ENCODE data around the gene RBM5. TPM values are rescaled to one million over a fixed set of nuclear protein-coding genes. Genes with fewer than 3 reads are reported as not detected.

RBM5 gene
- total RNA-seq, 2 donors from 2014 or later = 139 to 308 TPM

DNA sequence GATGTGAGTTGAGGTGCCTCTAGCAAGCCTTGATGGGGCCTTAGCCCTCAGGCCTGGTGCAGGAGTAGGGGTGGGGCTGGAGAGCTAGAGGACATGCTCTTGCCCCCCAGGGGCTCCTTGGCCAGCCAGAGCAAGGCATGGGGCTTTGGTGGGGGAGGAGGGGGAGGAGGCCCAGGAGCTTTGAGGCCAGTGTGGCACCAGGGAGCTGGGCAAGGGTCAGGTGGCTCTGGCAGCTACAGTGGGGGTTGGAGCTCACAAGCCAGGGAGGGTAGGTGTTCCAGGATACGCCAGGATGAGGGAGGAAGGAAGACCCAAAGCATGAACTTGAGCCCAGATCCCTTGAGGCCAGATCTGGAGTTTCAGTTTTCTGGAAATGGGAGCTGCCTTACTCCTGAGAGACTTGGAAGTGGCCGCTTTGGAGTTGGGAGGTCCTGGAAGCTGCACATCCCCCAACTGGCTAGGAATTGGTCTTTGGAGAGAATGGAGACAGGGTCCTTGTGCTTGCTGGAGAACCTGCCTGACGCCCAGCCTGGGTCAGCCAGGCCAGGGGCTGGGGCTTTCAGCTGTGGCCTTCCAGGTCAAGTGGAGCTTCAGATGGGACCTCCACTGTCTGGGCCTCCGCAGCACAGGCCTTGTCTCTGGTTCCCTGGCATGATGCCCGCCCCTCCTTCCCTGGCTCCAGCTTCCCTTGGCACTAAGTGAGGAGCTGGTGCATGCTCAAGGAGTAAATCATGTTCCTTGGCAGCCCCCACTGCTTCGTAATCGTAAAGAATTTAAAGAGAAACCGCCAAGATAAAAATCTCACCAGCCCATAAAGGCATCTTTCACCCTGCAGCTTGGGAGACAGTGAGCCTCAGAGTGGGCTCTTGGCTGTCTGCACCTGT lies 75.1 kb downstream of the RBM5 start:
- H3K4me3 ChIP-seq = no peak overlapping the region

DNA sequence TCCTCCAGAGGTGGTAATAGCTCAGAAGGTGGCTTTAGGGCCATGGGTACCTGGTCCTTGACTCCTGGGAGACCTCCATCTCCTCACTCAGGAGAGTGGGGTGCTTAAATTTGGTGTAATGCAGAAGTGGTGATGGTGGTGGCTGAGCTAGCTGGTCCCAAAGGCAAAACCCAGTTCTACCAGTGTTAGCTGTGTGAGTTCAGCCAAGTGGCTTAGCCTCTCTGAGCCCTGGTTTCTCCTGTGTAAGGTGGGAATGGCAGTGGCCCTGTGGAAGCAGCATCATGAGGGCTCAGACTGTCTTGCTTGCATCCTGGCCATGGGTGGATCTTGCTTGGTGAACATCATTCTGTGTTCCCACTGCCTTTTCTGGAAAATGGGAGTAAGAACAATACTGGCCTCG lies 75.8 kb downstream of the RBM5 start:
- Histone ChIP-seq H3K36me3 (replicated peaks in 1 of 2; ENCODE audit: insufficient read depth in 1 of 2, low read depth in 2 of 2) (no peaks in the 10 kb centered on the region), H3K27me3 (no peaks in the 10 kb centered on the region), H3K27ac (no peak overlapping the region), H3K4me1 (peaks cover 4% of the 10 kb centered on the region), H3K9me3 (no peaks in the 10 kb centered on the region), H3K4me3 (no peak overlapping the region)
- TF ChIP-seq, protein P1, sequence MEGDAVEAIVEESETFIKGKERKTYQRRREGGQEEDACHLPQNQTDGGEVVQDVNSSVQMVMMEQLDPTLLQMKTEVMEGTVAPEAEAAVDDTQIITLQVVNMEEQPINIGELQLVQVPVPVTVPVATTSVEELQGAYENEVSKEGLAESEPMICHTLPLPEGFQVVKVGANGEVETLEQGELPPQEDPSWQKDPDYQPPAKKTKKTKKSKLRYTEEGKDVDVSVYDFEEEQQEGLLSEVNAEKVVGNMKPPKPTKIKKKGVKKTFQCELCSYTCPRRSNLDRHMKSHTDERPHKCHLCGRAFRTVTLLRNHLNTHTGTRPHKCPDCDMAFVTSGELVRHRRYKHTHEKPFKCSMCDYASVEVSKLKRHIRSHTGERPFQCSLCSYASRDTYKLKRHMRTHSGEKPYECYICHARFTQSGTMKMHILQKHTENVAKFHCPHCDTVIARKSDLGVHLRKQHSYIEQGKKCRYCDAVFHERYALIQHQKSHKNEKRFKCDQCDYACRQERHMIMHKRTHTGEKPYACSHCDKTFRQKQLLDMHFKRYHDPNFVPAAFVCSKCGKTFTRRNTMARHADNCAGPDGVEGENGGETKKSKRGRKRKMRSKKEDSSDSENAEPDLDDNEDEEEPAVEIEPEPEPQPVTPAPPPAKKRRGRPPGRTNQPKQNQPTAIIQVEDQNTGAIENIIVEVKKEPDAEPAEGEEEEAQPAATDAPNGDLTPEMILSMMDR (IDR thresholded peaks at IDR 0.05) = no peak
- TF ChIP-seq POLR2A (IDR thresholded peaks at IDR 0.05) = no peak
- ATAC-seq = no peak
- intact Hi-C loops (cut with DNase I) = no loop called here
- 60 to 67% methylated on average over 1 of the region's 1 CpG for WGBS, 2 donors
- DNase-seq = no peak

More for the DNA sequence above, 75.1 kb downstream of the RBM5 start:
- ATAC-seq (no peak), DNase-seq (peak; percentile 48 to 69 (median 58))
- TF ChIP-seq POLR2A (IDR thresholded peaks at IDR 0.05) = no peak
- TF ChIP-seq, protein P1 (IDR thresholded peaks at IDR 0.05) = no peak
- H3K27ac ChIP-seq = peak overlapping the region in 2 of 4 donors; percentile 8 to 37
- peaks cover 4% of the 10 kb centered on the region for H3K4me1 ChIP-seq
- no peaks in the 10 kb centered on the region for H3K27me3 ChIP-seq
- H3K9me3 ChIP-seq = no peaks in the 10 kb centered on the region
- WGBS, 2 donors = 60 to 62% methylated on average over 6 to 8 of the region's 8 CpGs
- intact Hi-C loops (cut with DNase I) = no loop called here
- no peaks in the 10 kb centered on the region for H3K36me3 ChIP-seq (replicated peaks in 1 of 2; ENCODE audit: insufficient read depth in 1 of 2, low read depth in 2 of 2)

DNA sequence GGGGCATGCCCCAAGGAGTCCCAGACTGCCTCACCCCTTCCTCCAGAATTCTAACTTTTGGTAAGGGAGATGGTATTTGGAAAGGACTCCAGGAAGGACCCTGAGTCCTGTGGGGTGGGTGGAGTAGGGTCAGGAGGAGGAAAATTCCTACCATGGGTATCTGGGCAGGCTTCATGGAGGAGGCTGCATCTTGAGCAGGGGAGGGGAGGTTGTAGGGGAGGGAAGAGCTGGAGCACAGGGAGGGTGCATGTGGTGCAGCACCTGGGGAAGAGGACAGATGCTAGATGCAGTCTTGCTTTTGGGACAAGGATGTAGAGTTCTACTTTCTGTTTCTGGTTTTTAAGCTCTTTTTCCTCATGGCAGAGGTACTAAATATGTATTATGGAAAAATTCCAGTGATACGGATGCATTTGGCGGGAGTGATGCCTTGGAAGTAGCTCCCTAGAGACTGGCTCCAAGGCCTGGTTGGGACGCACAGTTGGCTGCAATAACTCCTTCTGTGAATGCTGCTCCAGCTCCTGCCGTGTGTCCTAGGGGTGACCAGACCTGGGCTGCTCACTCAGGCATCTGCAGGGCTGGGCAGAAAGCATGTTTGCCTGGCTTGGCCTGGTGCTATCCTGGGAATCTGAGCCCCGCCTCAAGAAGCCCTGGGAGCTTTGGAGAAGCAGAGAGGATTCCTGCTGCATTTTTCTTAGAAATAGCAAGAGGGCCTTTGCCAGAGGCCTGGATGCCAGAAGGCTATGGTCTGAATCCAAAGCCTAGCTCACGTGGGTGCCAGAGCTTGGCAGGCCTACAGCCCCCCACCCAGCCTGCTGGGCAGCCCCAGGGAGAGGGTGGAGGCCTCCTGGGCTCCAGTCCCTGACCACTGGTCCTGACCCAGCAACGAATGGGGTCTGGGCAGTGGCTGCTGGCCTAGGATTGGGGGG lies 76.5 kb downstream of the RBM5 start:
- peak overlapping the region in 1 of 4 donors; percentile 19 for H3K27ac ChIP-seq
- WGBS, 2 donors = 63 to 71% methylated on average over 4 to 7 of the region's 7 CpGs
- peaks cover 4% of the 10 kb centered on the region for H3K4me1 ChIP-seq
- intact Hi-C loops (cut with DNase I) = no loop called here
- H3K9me3 ChIP-seq = no peaks in the 10 kb centered on the region
- H3K4me3 ChIP-seq = no peak overlapping the region
- DNase-seq = no peak
- no peaks in the 10 kb centered on the region for H3K36me3 ChIP-seq (replicated peaks in 1 of 2; ENCODE audit: insufficient read depth in 1 of 2, low read depth in 2 of 2)
- ATAC-seq = no peak
- TF ChIP-seq POLR2A (IDR thresholded peaks at IDR 0.05) = no peak
- TF ChIP-seq, protein P1 (IDR thresholded peaks at IDR 0.05) = no peak
- no peaks in the 10 kb centered on the region for H3K27me3 ChIP-seq

DNA sequence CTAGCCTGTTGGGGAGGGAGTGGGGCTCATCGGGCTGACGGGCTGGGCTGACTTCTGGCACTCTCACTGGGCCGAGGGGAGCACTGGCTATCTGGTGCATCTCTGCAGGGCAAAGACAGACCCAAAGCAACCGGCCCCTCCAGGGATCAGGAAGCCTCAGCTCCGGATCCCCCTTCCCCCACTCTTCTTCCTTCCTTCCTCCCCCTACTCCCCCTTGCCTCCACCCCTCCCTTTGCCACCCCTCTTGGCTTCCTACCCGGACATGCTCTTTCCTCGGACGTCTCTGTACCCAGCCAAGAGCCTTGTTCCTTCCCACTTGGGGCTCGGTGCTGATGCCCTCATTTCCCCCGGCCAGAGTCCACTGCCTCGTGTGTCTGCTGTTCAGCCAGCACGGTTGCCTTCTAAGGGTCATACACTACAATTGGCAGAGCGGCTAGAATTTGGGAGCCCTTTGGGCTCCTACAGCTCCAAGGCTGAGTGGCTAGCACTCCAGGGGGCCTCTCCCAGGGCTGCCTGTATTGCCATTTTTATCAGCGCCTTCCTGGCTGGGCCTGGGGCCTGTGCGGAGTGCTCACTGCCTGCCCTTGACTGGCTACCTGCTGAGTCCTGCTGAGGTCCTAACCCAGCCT lies 77.3 kb downstream of the RBM5 start:
- Histone ChIP-seq H3K4me3 (no peak overlapping the region), H3K4me1 (peaks cover 8% of the 10 kb centered on the region), H3K9me3 (no peaks in the 10 kb centered on the region), H3K36me3 (replicated peaks in 1 of 2; ENCODE audit: insufficient read depth in 1 of 2, low read depth in 2 of 2) (no peaks in the 10 kb centered on the region), H3K27ac (peak overlapping the region in 2 of 4 donors; percentile 19 to 44), H3K27me3 (no peaks in the 10 kb centered on the region)
- intact Hi-C loops (cut with DNase I) = no loop called here
- no peak for DNase-seq
- WGBS, 2 donors = 73 to 75% methylated on average over 7 to 15 of the region's 15 CpGs
- no peak for ATAC-seq
- TF ChIP-seq, protein P1 (IDR thresholded peaks at IDR 0.05) = no peak
- TF ChIP-seq POLR2A (IDR thresholded peaks at IDR 0.05) = no peak
